ENCODE data around the gene LMX1B.

LMX1B gene

DNA sequence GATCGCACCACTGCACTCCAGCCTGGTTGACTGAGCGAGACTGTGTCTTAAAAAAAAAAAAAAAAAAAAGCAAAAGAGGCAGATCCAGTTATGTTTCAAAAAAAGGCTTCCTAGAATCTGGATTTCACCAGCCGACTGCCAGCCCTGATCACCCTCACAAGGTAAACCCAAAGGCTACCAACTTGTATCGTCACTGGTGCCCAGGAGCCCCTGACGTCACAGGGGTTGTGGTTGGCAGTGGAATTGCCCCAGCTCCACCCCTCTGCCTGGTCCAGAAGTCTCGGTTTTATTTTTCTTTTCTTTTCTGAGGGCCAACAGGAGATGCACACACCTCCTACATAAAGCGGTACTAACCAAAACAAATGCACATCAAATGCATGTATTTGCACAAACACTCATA is 6.0 kb upstream of the LMX1B start:
- Histone ChIP-seq H2AK5ac (ENCODE audit: low read length) (no peak overlapping the region), H3K79me2 (ENCODE audit: control insufficient read depth, insufficient read depth, low read length, poor library complexity) (no peaks in the 10 kb centered on the region), H3K4me3 (ENCODE audit: low read depth, low read length) (no peak overlapping the region), H3K27ac (ENCODE audit: low read depth, low read length) (no peak overlapping the region), H4K91ac (ENCODE audit: low read depth, low read length) (no peak overlapping the region), H3K14ac (ENCODE audit: low read length) (no peak overlapping the region), H4K8ac (ENCODE audit: low read depth, low read length) (no peak overlapping the region), H2BK120ac (ENCODE audit: insufficient read depth, low read length, poor library complexity) (no peak overlapping the region), H2BK12ac (ENCODE audit: low read length) (no peak overlapping the region), H3K27me3 (ENCODE audit: insufficient read depth, low read length) (peaks cover 37% of the 10 kb centered on the region), H3K36me3 (ENCODE audit: control insufficient read depth in 1 of 2, insufficient read depth in 2 of 2, low read length in 2 of 2) (no peaks in the 10 kb centered on the region), H2AFZ (ENCODE audit: insufficient read depth, low read length, poor library complexity) (no peak overlapping the region), H3K4me2 (ENCODE audit: low read length) (no peak overlapping the region), H3K79me1 (ENCODE audit: low read length) (no peaks in the 10 kb centered on the region), H3K23ac (ENCODE audit: low read length) (no peak overlapping the region), H3K18ac (ENCODE audit: low read length) (no peak overlapping the region), H3K9me3 (ENCODE audit: insufficient read depth, low read depth, low read length) (peaks cover 6% of the 10 kb centered on the region), H3K4me1 (ENCODE audit: control insufficient read depth in 1 of 2, insufficient read depth in 2 of 2, low read length in 2 of 2) (peaks cover 2 to 9% of the 10 kb centered on the region in 2 experiments), H3K9ac (ENCODE audit: low read length) (no peak overlapping the region), H3K4ac (ENCODE audit: low read depth, low read length) (no peak overlapping the region), H2BK5ac (ENCODE audit: low read depth, low read length, poor library complexity) (no peak overlapping the region), H4K12ac (ENCODE audit: low read depth, low read length) (no peak overlapping the region)
- no CpG with 5 or more reads among the region's 7 CpGs for WGBS (ENCODE audit: extremely low coverage, insufficient coverage, insufficient read length)
- DNase-seq: no peak

DNA sequence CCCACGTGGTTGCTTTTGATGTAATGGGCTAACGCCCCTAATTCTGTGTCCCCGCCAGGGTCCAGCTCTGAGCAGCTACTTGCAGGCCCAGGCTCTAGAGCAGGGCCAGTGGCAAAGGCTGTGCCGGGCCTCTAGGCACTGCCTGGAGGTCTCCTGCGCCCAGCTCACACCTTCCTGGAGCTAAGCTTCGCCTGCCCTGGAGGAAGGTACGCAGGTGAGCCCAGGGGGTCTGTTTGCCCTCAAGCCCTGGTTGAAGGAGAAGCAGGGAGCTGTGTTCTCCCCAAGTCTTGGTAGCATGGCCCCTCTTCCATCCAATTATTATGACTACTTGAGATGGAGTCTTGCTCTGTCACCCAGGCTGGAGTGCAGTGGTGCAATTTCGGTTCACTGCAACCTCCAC is 5.2 kb upstream of the LMX1B start:
- Histone ChIP-seq H2BK12ac (ENCODE audit: low read length) (no peak overlapping the region), H3K79me2 (ENCODE audit: control insufficient read depth, insufficient read depth, low read length, poor library complexity) (no peaks in the 10 kb centered on the region), H4K8ac (ENCODE audit: low read depth, low read length) (no peak overlapping the region), H3K4me2 (ENCODE audit: low read length) (no peak overlapping the region), H3K14ac (ENCODE audit: low read length) (no peak overlapping the region), H4K91ac (ENCODE audit: low read depth, low read length) (no peak overlapping the region), H3K4ac (ENCODE audit: low read depth, low read length) (no peak overlapping the region), H3K9me3 (ENCODE audit: insufficient read depth, low read depth, low read length) (peaks cover 6% of the 10 kb centered on the region), H3K9ac (ENCODE audit: low read length) (no peak overlapping the region), H2AFZ (ENCODE audit: insufficient read depth, low read length, poor library complexity) (no peak overlapping the region), H2BK5ac (ENCODE audit: low read depth, low read length, poor library complexity) (no peak overlapping the region), H3K27ac (ENCODE audit: low read depth, low read length) (no peak overlapping the region), H2BK120ac (ENCODE audit: insufficient read depth, low read length, poor library complexity) (no peak overlapping the region), H2AK5ac (ENCODE audit: low read length) (no peak overlapping the region), H3K23ac (ENCODE audit: low read length) (no peak overlapping the region), H3K36me3 (ENCODE audit: control insufficient read depth in 1 of 2, insufficient read depth in 2 of 2, low read length in 2 of 2) (no peaks in the 10 kb centered on the region), H4K12ac (ENCODE audit: low read depth, low read length) (no peak overlapping the region), H3K18ac (ENCODE audit: low read length) (no peak overlapping the region), H3K4me3 (ENCODE audit: low read depth, low read length) (no peak overlapping the region), H3K4me1 (ENCODE audit: control insufficient read depth in 1 of 2, insufficient read depth in 2 of 2, low read length in 2 of 2) (peaks cover 2 to 12% of the 10 kb centered on the region in 2 experiments), H3K27me3 (ENCODE audit: insufficient read depth, low read length) (peaks cover 45% of the 10 kb centered on the region), H3K79me1 (ENCODE audit: low read length) (no peaks in the 10 kb centered on the region)
- no peak for DNase-seq
- WGBS (ENCODE audit: extremely low coverage, insufficient coverage, insufficient read length): no CpG with 5 or more reads among the region's 8 CpGs

DNA sequence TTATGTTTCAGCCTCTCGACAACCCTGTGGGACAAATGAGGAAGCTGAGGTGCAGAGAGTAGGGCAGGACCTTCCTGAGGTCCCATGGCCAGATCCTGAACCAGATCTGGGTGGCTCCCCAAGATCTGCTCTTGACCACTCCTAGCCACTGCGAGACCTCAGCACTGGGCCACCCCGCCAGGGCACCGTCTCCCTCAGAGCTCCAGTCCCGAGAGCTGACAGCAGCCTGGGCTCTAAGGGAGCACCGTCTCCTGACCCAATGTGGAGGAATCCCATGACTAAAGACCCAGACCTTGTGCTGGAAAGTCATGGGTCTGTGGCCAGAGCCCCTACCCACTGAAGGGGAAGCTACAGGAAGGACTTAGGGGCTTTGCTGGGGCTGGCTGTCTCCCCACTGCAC is 4.5 kb upstream of the LMX1B start:
- no peak overlapping the region for H2AFZ ChIP-seq (ENCODE audit: insufficient read depth, low read length, poor library complexity)
- H3K79me1 ChIP-seq (ENCODE audit: low read length): no peaks in the 10 kb centered on the region
- no peak overlapping the region for H3K4ac ChIP-seq (ENCODE audit: low read depth, low read length)
- H3K36me3 ChIP-seq (ENCODE audit: control insufficient read depth in 1 of 2, insufficient read depth in 2 of 2, low read length in 2 of 2): no peaks in the 10 kb centered on the region
- no peak overlapping the region for H2BK12ac ChIP-seq (ENCODE audit: low read length)
- H3K9ac ChIP-seq (ENCODE audit: low read length): no peak overlapping the region
- no peak overlapping the region for H4K91ac ChIP-seq (ENCODE audit: low read depth, low read length)
- peaks cover 50% of the 10 kb centered on the region for H3K27me3 ChIP-seq (ENCODE audit: insufficient read depth, low read length)
- H3K4me2 ChIP-seq (ENCODE audit: low read length): no peak overlapping the region
- H2BK120ac ChIP-seq (ENCODE audit: insufficient read depth, low read length, poor library complexity): no peak overlapping the region
- no peak overlapping the region for H4K8ac ChIP-seq (ENCODE audit: low read depth, low read length)
- DNase-seq: no peak
- H3K27ac ChIP-seq (ENCODE audit: low read depth, low read length): no peak overlapping the region
- H3K4me1 ChIP-seq (ENCODE audit: control insufficient read depth in 1 of 2, insufficient read depth in 2 of 2, low read length in 2 of 2): peaks cover 2 to 12% of the 10 kb centered on the region in 2 experiments
- H3K14ac ChIP-seq (ENCODE audit: low read length): no peak overlapping the region
- no peak overlapping the region for H3K18ac ChIP-seq (ENCODE audit: low read length)
- H3K79me2 ChIP-seq (ENCODE audit: control insufficient read depth, insufficient read depth, low read length, poor library complexity): no peaks in the 10 kb centered on the region
- no CpG with 5 or more reads among the region's 6 CpGs for WGBS (ENCODE audit: extremely low coverage, insufficient coverage, insufficient read length)
- H2BK5ac ChIP-seq (ENCODE audit: low read depth, low read length, poor library complexity): no peak overlapping the region
- H3K9me3 ChIP-seq (ENCODE audit: insufficient read depth, low read depth, low read length): peaks cover 6% of the 10 kb centered on the region
- no peak overlapping the region for H3K4me3 ChIP-seq (ENCODE audit: low read depth, low read length)
- no peak overlapping the region for H4K12ac ChIP-seq (ENCODE audit: low read depth, low read length)
- H2AK5ac ChIP-seq (ENCODE audit: low read length): no peak overlapping the region
- H3K23ac ChIP-seq (ENCODE audit: low read length): no peak overlapping the region

DNA sequence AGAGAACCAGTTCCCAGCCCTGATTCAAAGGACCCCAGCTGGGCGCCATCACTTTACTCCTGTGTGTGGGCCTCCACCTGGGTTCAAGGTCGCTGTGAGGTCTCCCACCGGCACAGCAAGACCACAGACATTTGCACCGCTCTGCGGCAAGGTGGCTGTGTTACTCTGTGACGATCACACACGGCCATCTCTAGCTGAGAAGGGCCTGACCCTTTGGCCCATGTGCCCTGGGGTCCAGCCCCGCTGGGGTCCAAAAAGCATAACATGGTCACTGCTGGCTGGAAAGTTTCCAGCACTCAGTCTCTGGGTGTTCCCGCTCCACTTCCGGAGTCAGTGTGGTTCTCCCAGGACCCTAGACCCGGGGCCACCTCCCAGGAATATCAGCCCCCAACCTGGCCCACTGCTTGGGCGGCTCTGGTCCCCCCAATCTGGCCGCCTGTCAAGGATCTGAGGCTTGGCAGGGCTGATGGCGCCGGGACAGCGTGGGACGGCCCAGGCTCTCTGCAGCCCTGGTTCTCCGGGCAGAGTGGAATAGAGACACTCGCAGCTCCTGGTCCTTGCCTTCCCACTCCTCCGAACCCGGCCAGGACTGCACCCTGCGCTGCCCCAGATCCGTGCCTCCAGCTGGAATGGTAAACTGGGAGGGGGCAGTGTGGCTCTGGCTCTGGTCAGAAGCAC is 3.9 kb upstream of the LMX1B start:
- Histone ChIP-seq H3K4ac (ENCODE audit: low read depth, low read length) (no peak overlapping the region), H2BK5ac (ENCODE audit: low read depth, low read length, poor library complexity) (no peak overlapping the region), H4K91ac (ENCODE audit: low read depth, low read length) (no peak overlapping the region), H3K27me3 (ENCODE audit: insufficient read depth, low read length) (peaks cover 57% of the 10 kb centered on the region), H3K14ac (ENCODE audit: low read length) (no peak overlapping the region), H2BK120ac (ENCODE audit: insufficient read depth, low read length, poor library complexity) (no peak overlapping the region), H3K9ac (ENCODE audit: low read length) (no peak overlapping the region), H3K4me1 (ENCODE audit: control insufficient read depth in 1 of 2, insufficient read depth in 2 of 2, low read length in 2 of 2) (peaks cover 5 to 15% of the 10 kb centered on the region in 2 experiments), H3K18ac (ENCODE audit: low read length) (no peak overlapping the region), H3K27ac (ENCODE audit: low read depth, low read length) (no peak overlapping the region), H2BK12ac (ENCODE audit: low read length) (no peak overlapping the region), H3K4me2 (ENCODE audit: low read length) (no peak overlapping the region), H3K79me2 (ENCODE audit: control insufficient read depth, insufficient read depth, low read length, poor library complexity) (no peaks in the 10 kb centered on the region), H4K8ac (ENCODE audit: low read depth, low read length) (no peak overlapping the region), H3K9me3 (ENCODE audit: insufficient read depth, low read depth, low read length) (peaks cover 11% of the 10 kb centered on the region), H4K12ac (ENCODE audit: low read depth, low read length) (no peak overlapping the region), H2AFZ (ENCODE audit: insufficient read depth, low read length, poor library complexity) (no peak overlapping the region), H3K36me3 (ENCODE audit: control insufficient read depth in 1 of 2, insufficient read depth in 2 of 2, low read length in 2 of 2) (no peaks in the 10 kb centered on the region), H3K4me3 (ENCODE audit: low read depth, low read length) (no peak overlapping the region), H3K79me1 (ENCODE audit: low read length) (no peaks in the 10 kb centered on the region), H2AK5ac (ENCODE audit: low read length) (no peak overlapping the region), H3K23ac (ENCODE audit: low read length) (no peak overlapping the region)
- no peak for DNase-seq
- no CpG with 5 or more reads among the region's 23 CpGs for WGBS (ENCODE audit: extremely low coverage, insufficient coverage, insufficient read length)

All from trophoblast cell (in vitro differentiated cells and primary cell).